K562 (cell line): ENCODE results near the gene CHCHD10.

Source experiments
- CBFB ChIP-seq: sonication (generic); formaldehyde crosslinking; IDR thresholded peaks from 2 replicates; pipeline ENCODE4 v1.4.0; 2020; ENCODE audit warnings: mild to moderate bottlenecking, missing genetic modification reagents
- FOSL1 ChIP-seq: fragments of 200-800 bp; sonication (Bioruptor generic); conservative IDR thresholded peaks from 2 replicates; pipeline ENCODE4 v1.6.1; 2016; ENCODE audit warnings: missing genetic modification characterization, missing compliant biosample characterization
- MAFF ChIP-seq: IDR thresholded peaks from 2 replicates; pipeline ENCODE4 v1.6.1; 2012; ENCODE audit warnings: low read length, improper control_type of control experiment
- POLR2A ChIP-seq: fragments of 450-650 bp; conservative IDR thresholded peaks from 2 replicates; pipeline ENCODE4 v1.6.1; 2016
- TARDBP ChIP-seq: fragments of 450-650 bp; IDR thresholded peaks from 2 replicates; pipeline ENCODE4 v1.6.1; 2016
- XRCC3 ChIP-seq: fragments of 450-650 bp; IDR thresholded peaks from 2 replicates; pipeline ENCODE4 v1.6.1; 2017; ENCODE audit warnings: mild to moderate bottlenecking, moderate library complexity
- TF ChIP-seq, protein P1 (sequence below), 3 experiments: IDR thresholded peaks in 2 of 3; conservative IDR thresholded peaks in 1 of 3; 2 replicates each; pipeline ENCODE4 v1.5.1; 2011 to 2012; ENCODE audit warnings: low read length in 3 of 3, mild to moderate bottlenecking in 3 of 3, control low read depth in 2 of 3, improper control_type of control experiment in 1 of 3, inconsistent platforms in 1 of 3, low read depth in 1 of 3, mixed read lengths in 1 of 3, moderate library complexity in 1 of 3; ENCODE audit not compliant: insufficient read depth in 2 of 3

DNA sequence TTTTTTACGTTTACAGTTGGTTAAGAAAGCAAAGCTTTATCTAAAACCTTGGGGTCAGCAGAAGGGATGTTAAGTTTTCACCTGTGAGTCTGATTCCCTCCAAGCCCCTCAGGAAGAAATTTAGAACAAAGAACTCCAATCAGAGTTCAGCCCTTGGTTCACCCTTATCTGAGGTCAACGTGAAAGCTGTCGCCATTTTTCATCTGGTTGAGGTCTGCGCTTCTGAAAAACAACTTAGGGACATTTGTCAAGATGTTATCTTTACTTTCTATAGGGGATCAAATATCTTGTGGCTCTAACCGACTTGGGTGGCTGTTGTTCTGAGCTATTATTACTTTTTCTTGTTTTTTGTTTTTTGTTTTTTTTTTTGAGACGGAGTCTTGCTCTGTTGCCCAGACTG lies 46.9 kb downstream of the CHCHD10 start:
- TF ChIP-seq, protein P1, sequence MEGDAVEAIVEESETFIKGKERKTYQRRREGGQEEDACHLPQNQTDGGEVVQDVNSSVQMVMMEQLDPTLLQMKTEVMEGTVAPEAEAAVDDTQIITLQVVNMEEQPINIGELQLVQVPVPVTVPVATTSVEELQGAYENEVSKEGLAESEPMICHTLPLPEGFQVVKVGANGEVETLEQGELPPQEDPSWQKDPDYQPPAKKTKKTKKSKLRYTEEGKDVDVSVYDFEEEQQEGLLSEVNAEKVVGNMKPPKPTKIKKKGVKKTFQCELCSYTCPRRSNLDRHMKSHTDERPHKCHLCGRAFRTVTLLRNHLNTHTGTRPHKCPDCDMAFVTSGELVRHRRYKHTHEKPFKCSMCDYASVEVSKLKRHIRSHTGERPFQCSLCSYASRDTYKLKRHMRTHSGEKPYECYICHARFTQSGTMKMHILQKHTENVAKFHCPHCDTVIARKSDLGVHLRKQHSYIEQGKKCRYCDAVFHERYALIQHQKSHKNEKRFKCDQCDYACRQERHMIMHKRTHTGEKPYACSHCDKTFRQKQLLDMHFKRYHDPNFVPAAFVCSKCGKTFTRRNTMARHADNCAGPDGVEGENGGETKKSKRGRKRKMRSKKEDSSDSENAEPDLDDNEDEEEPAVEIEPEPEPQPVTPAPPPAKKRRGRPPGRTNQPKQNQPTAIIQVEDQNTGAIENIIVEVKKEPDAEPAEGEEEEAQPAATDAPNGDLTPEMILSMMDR (IDR thresholded peaks at IDR 0.05 in 2 of 3, conservative IDR thresholded peaks at IDR 0.05 in 1 of 3; ENCODE audit: insufficient read depth in 2 of 3, low read depth in 1 of 3, low read length in 3 of 3) = no peak
- TF ChIP-seq TARDBP (no peak), FOSL1 (tag) (no peak), POLR2A (no peak), XRCC3 (no peak), MAFF (no peak), CBFB (CRISPR knock-in tag) (no peak)
